Endothelial cell of umbilical vein (primary cell): Measurements from ENCODE around the gene ANKRD13D. TPM values are rescaled to one million over a fixed set of nuclear protein-coding genes. Genes with fewer than 3 reads are reported as not detected.

Experiments
- BruUV-seq: library from RNA; stranded (reverse); fragments of 400-500 nt; replicated peaks from 2 replicates; lab custom pipeline; 2021; lab: Mats Ljungman, UMichigan
- CTCF ChIA-PET: fragments of 300-600, 350-600 bp; sonication (Branson Sonifier 250); formaldehyde crosslinking; loops from one replicate; lab custom pipeline; 2021; ENCODE audit warnings: antibody characterized with exemption, inconsistent platforms; lab: Charles Lee
- POLR2A ChIA-PET: fragments of 300-600, 350-600 bp; sonication (Branson Sonifier 250); formaldehyde crosslinking; loops from one replicate; lab custom pipeline; 2021; ENCODE audit warnings: antibody characterized with exemption, inconsistent platforms; lab: Charles Lee
- DNase-seq: peaks from one replicate; pipeline ENCODE4 v3.0.0-alpha.2; 2011; ENCODE audit warnings: low read depth, low spot score
- FAIRE-seq: peaks from 2 replicates; lab custom pipeline; 2011; peaks lifted over from hg19 to GRCh38; lab: Jason Lieb, UNC
- H2AFZ ChIP-seq: 2 replicates; pipeline ENCODE4 v1.6.0; 2012; ENCODE audit warnings: low read depth, low read length, control low read depth, inconsistent platforms
- H3K27ac ChIP-seq: 2 replicates; pipeline ENCODE4 v1.5.1; 2011; ENCODE audit warnings: low read depth, mild to moderate bottlenecking, control low read depth, low read length, moderate library complexity; ENCODE audit not compliant: insufficient read depth
- H3K27me3 ChIP-seq, 2 experiments: 2 replicates each; pipeline versions ENCODE4 v1.6.0 to v1.6.1; 2011; ENCODE audit warnings: low read length in 2 of 2, mixed read lengths in 1 of 2; ENCODE audit not compliant: control insufficient read depth in 2 of 2, insufficient read depth in 2 of 2
- H3K36me3 ChIP-seq, 2 experiments: 2 replicates in 1 of 2; 3 replicates in 1 of 2; pipeline ENCODE4 v1.5.1; 2011; ENCODE audit warnings: low read length in 2 of 2, mild to moderate bottlenecking in 1 of 2, moderate library complexity in 1 of 2; ENCODE audit not compliant: control insufficient read depth in 2 of 2, insufficient read depth in 2 of 2; ENCODE audit errors: extremely low read depth in 1 of 2
- H3K4me1 ChIP-seq: 3 replicates; pipeline ENCODE4 v1.5.1; 2011; ENCODE audit warnings: mild to moderate bottlenecking, low read length; ENCODE audit not compliant: control insufficient read depth, insufficient read depth; ENCODE audit errors: extremely low read depth
- H3K4me2 ChIP-seq: 2 replicates; pipeline ENCODE4 v1.6.1; 2011; ENCODE audit warnings: low read length, control low read depth, mixed read lengths; ENCODE audit not compliant: insufficient read depth
- H3K4me3 ChIP-seq, 3 experiments: fragments of 200-600 bp in 1 of 3; sonication (generic), shearing (Covaris generic) in 1 of 3; replicated peaks in 1 of 3; 2 replicates each; pipeline ENCODE4 v1.5.1; 2011 to 2016; ENCODE audit warnings: control low read depth in 3 of 3, low read length in 3 of 3, mild to moderate bottlenecking in 2 of 3, inconsistent platforms in 1 of 3, low read depth in 1 of 3, moderate library complexity in 1 of 3; ENCODE audit not compliant: insufficient read depth in 1 of 3
- H3K79me2 ChIP-seq: 2 replicates; pipeline ENCODE4 v1.6.0; 2012; ENCODE audit warnings: low read length, inconsistent platforms; ENCODE audit not compliant: control insufficient read depth, insufficient read depth
- H3K9ac ChIP-seq: replicated peaks from 2 replicates; pipeline ENCODE3; 2011; ENCODE audit warnings: low read length, control low read depth; ENCODE audit not compliant: insufficient read depth; ENCODE audit errors: extremely low read depth
- H3K9me1 ChIP-seq: replicated peaks from 3 replicates; pipeline ENCODE4 v1.6.0; 2011; ENCODE audit warnings: mild to moderate bottlenecking, low read length; ENCODE audit not compliant: control insufficient read depth, insufficient read depth; ENCODE audit errors: extremely low read depth
- H3K9me3 ChIP-seq: replicated peaks from 2 replicates; pipeline ENCODE4 v1.5.1; 2012; ENCODE audit warnings: low read length, inconsistent platforms; ENCODE audit not compliant: control insufficient read depth, insufficient read depth
- H4K20me1 ChIP-seq: replicated peaks from 2 replicates; pipeline ENCODE3; 2011; ENCODE audit warnings: mild to moderate bottlenecking, low read length; ENCODE audit not compliant: control insufficient read depth, insufficient read depth; ENCODE audit errors: extremely low read depth
- EZH2 ChIP-seq: IDR thresholded peaks from 2 replicates; pipeline ENCODE4 v1.6.1; 2012; ENCODE audit warnings: borderline replicate concordance, low read depth, mild to moderate bottlenecking, moderate library complexity, low read length, inconsistent platforms; ENCODE audit not compliant: severe bottlenecking
- FOS ChIP-seq: IDR thresholded peaks from 2 replicates; pipeline ENCODE4 v1.6.1; 2011; ENCODE audit warnings: mild to moderate bottlenecking, low read length, moderate library complexity, borderline replicate concordance; ENCODE audit not compliant: insufficient read depth
- GATA2 ChIP-seq: IDR thresholded peaks from 2 replicates; pipeline ENCODE4 v1.7.0; 2011; ENCODE audit warnings: low read depth, mild to moderate bottlenecking, moderate library complexity, mixed read lengths, low read length; ENCODE audit not compliant: insufficient read length, insufficient read depth
- JUN ChIP-seq: IDR thresholded peaks from 2 replicates; pipeline ENCODE4 v1.6.1; 2011; ENCODE audit warnings: borderline replicate concordance, low read depth; ENCODE audit not compliant: insufficient read length, insufficient read depth
- MYC ChIP-seq: IDR thresholded peaks from one replicate; pipeline ENCODE4 v1.6.1; 2011; ENCODE audit warnings: mild to moderate bottlenecking, low read depth, low read length
- POLR2A ChIP-seq: IDR thresholded peaks from 2 replicates; pipeline ENCODE4 v1.6.1; 2012; ENCODE audit warnings: low read depth, mild to moderate bottlenecking, control low read depth, low read length
- dilution Hi-C: fragments of 300-500 bp; cut with MboI; formaldehyde crosslinking; loops from one replicate; pipeline ENCODE4 v1.15.0; 2019; ENCODE audit warnings: low sequenced_read_pairs; ENCODE audit not compliant: extremely low pct_ligation_motif_present
- intact Hi-C: fragments of 100-400 bp; cut with micrococcal nuclease; formaldehyde crosslinking; loops from one replicate; pipeline ENCODE4 v1.10.0; 2022
- polyA plus RNA-seq, 4 experiments: library from polyadenylated mRNA; depleted of rRNA in 3 of 4; stranded (reverse) in 3 of 4; unstranded in 1 of 4; fragments of >200 nt; gene quantifications; 2 replicates each; pipeline versions ENCODE4 v1.2.1 to v1.2.3, GENCODE V29; 2011 to 2012; ENCODE audit warnings: missing spikeins in 1 of 4
- total RNA-seq: library from RNA; stranded (reverse); gene quantifications from 2 replicates; pipeline ENCODE4 v1.2.3, GENCODE V29; 2021
- TF ChIP-seq, protein P1 (sequence below), 2 donors: IDR thresholded peaks; 1 replicate in 1 of 2; 2 replicates in 1 of 2; pipeline ENCODE4 v1.5.1; 2011; ENCODE audit warnings: low read length in 2 of 2, mild to moderate bottlenecking in 2 of 2, moderate library complexity in 2 of 2, control low read depth in 1 of 2, inconsistent platforms in 1 of 2, low read depth in 1 of 2; ENCODE audit not compliant: insufficient read depth in 1 of 2; ENCODE audit errors: extremely low read depth in 1 of 2

The ANKRD13D gene
- total and polyA plus RNA-seq, 2 donors (not counting 3 experiments of a cell fraction or from before 2014, with no cell fraction given) = 43.5 to 57.5 TPM

DNA sequence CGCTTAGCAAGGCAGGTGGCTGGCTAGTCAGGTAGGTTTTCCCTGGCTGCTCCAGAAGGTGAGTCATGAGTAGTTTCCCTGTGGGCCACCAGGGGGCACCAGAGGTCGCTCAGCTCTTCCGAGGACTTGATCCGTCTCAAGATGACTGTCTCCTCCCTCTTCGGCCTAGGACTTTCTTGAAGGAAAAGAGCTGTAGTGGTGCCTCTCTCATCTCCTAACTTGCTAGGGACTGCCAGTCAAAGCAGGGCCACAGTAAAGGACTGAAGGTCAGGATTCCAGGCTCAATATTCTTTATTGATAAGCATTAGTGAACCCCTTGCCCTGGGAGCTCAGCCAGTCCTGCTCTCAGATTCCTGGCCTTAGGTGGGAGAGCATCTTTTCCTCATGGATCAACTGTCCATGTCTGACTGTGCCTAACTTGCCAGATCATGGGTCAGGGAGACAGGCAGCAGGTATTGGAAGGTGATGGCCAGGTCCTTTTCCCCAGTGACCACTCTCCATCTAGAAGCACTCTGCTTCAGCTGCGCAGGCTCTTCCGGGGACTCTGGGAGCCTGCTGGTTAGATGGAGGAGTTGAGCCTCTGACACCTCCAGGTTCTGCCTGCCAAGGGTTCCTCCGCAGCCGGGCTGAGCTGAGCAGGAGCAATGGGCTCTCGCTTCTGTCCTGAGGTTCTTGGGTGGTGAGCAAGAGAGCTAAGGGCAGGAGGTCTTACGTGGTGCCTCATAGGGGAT, 62.3 kb downstream of the ANKRD13D start:
- POLR2A ChIA-PET = no interaction called here
- Histone ChIP-seq H3K36me3 (no peaks in the 10 kb centered on the region), H3K27ac (no peak overlapping the region), H3K4me1 (peaks cover 41% of the 10 kb centered on the region), H3K4me2 (no peak overlapping the region), H3K9me1 (no peaks in the 10 kb centered on the region), H3K79me2 (peaks cover 4% of the 10 kb centered on the region), H4K20me1 (no peaks in the 10 kb centered on the region), H3K9ac (no peak overlapping the region), H3K9me3 (no peaks in the 10 kb centered on the region), H3K27me3 (no peaks in the 10 kb centered on the region), H3K4me3 (no peak overlapping the region), H2AFZ (no peak overlapping the region)
- CTCF ChIA-PET = interaction anchor here (0.6 to 15.0 kb wide), 25 partner anchors 11 to 222 kb away, joined by 3 to 1051 read pairs (median 5); partner anchors contain the start of genes CLCF1, PITPNM1, PPP1CA and RAD9A
- TF ChIP-seq FOS (peak; percentile 71), JUN (peak; percentile 52), POLR2A (no peak), GATA2 (no peak), EZH2 (no peak), MYC (no peak)
- TF ChIP-seq, protein P1, sequence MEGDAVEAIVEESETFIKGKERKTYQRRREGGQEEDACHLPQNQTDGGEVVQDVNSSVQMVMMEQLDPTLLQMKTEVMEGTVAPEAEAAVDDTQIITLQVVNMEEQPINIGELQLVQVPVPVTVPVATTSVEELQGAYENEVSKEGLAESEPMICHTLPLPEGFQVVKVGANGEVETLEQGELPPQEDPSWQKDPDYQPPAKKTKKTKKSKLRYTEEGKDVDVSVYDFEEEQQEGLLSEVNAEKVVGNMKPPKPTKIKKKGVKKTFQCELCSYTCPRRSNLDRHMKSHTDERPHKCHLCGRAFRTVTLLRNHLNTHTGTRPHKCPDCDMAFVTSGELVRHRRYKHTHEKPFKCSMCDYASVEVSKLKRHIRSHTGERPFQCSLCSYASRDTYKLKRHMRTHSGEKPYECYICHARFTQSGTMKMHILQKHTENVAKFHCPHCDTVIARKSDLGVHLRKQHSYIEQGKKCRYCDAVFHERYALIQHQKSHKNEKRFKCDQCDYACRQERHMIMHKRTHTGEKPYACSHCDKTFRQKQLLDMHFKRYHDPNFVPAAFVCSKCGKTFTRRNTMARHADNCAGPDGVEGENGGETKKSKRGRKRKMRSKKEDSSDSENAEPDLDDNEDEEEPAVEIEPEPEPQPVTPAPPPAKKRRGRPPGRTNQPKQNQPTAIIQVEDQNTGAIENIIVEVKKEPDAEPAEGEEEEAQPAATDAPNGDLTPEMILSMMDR (IDR thresholded peaks at IDR 0.05; ENCODE audit: extremely low read depth in 1 of 2, insufficient read depth in 1 of 2, low read depth in 1 of 2, low read length in 2 of 2) = peak; percentile 83 to 95
- no TSS peak for BruUV-seq
- dilution Hi-C loops (no loop called here), intact Hi-C loops (loop anchor here (1.0 to 2.0 kb wide), 2 partner anchors 31 to 117 kb away; partner anchors contain the start of gene TMEM134)
- FAIRE-seq (peak; percentile 95), DNase-seq (peak; percentile 78)

Other genes starting within 250 kb of the ANKRD13D start
- gene RHOD, start 232.5 kb upstream of the ANKRD13D start, total RNA-seq = 10.5 and 10.6 TPM in 2 replicates
- gene RHOD, start 232.5 kb upstream of the ANKRD13D start, polyA plus RNA-seq = 17.9 and 26.0 TPM in 2 replicates
- gene KDM2A, start 170.0 kb upstream of the ANKRD13D start, total RNA-seq = 69.9 and 79.5 TPM in 2 replicates
- 72.2 and 73.3 TPM in 2 replicates for gene KDM2A, start 170.0 kb upstream of the ANKRD13D start, polyA plus RNA-seq
- 62.3 and 66.9 TPM in 2 replicates for gene GRK2, start 22.8 kb upstream of the ANKRD13D start, total RNA-seq
- 57.9 and 73.1 TPM in 2 replicates for gene GRK2, start 22.8 kb upstream of the ANKRD13D start, polyA plus RNA-seq
- gene SSH3, start 14.2 kb downstream of the ANKRD13D start, total RNA-seq = 16.5 and 22.5 TPM in 2 replicates
- 14.3 and 16.4 TPM in 2 replicates for gene SSH3, start 14.2 kb downstream of the ANKRD13D start, polyA plus RNA-seq
- 50.1 and 66.9 TPM in 2 replicates for gene POLD4, start 64.2 kb downstream of the ANKRD13D start, total RNA-seq
- 204 and 236 TPM in 2 replicates for gene POLD4, start 64.2 kb downstream of the ANKRD13D start, polyA plus RNA-seq
- 5.7 and 5.8 TPM in 2 replicates for gene CLCF1, start 84.3 kb downstream of the ANKRD13D start, total RNA-seq
- gene CLCF1, start 84.3 kb downstream of the ANKRD13D start, polyA plus RNA-seq = 6.5 and 8.7 TPM in 2 replicates
- 18.4 and 24.6 TPM in 2 replicates for gene RAD9A, start 102.7 kb downstream of the ANKRD13D start, total RNA-seq
- 22.2 and 25.5 TPM in 2 replicates for gene RAD9A, start 102.7 kb downstream of the ANKRD13D start, polyA plus RNA-seq
- 192 and 202 TPM in 2 replicates for gene PPP1CA, start 112.6 kb downstream of the ANKRD13D start, total RNA-seq
- gene PPP1CA, start 112.6 kb downstream of the ANKRD13D start, polyA plus RNA-seq = 419 and 446 TPM in 2 replicates
- not detected in 2 replicates for gene TBC1D10C, start 114.8 kb downstream of the ANKRD13D start, total RNA-seq
- gene TBC1D10C, start 114.8 kb downstream of the ANKRD13D start, polyA plus RNA-seq = not detected in 2 replicates
- 0.16 and 0.35 TPM in 2 replicates for gene CARNS1, start 126.4 kb downstream of the ANKRD13D start, total RNA-seq
- 0.14 and 0.27 TPM in 2 replicates for gene CARNS1, start 126.4 kb downstream of the ANKRD13D start, polyA plus RNA-seq
- 47.8 and 53.8 TPM in 2 replicates for gene RPS6KB2, start 139.2 kb downstream of the ANKRD13D start, total RNA-seq
- gene RPS6KB2, start 139.2 kb downstream of the ANKRD13D start, polyA plus RNA-seq = 60.0 and 70.0 TPM in 2 replicates
- 1.4 TPM in 1 of 2 replicates, not detected in the other for gene PTPRCAP, start 148.4 kb downstream of the ANKRD13D start, total RNA-seq
- 3.6 and 6.5 TPM in 2 replicates for gene PTPRCAP, start 148.4 kb downstream of the ANKRD13D start, polyA plus RNA-seq
- gene CORO1B, start 154.2 kb downstream of the ANKRD13D start, total RNA-seq = 126 and 142 TPM in 2 replicates
- gene CORO1B, start 154.2 kb downstream of the ANKRD13D start, polyA plus RNA-seq = 197 and 236 TPM in 2 replicates
- gene GPR152, start 163.4 kb downstream of the ANKRD13D start, total RNA-seq = not detected in 2 replicates
- not detected in 2 replicates for gene GPR152, start 163.4 kb downstream of the ANKRD13D start, polyA plus RNA-seq
- 4.2 and 5.0 TPM in 2 replicates for gene CABP4, start 166.1 kb downstream of the ANKRD13D start, total RNA-seq
- gene CABP4, start 166.1 kb downstream of the ANKRD13D start, polyA plus RNA-seq = 2.4 and 2.6 TPM in 2 replicates
- 33.4 and 41.6 TPM in 2 replicates for gene TMEM134, start 179.9 kb downstream of the ANKRD13D start, total RNA-seq
- 207 and 213 TPM in 2 replicates for gene TMEM134, start 179.9 kb downstream of the ANKRD13D start, polyA plus RNA-seq
- 46.3 and 46.5 TPM in 2 replicates for gene AIP, start 193.7 kb downstream of the ANKRD13D start, total RNA-seq
- gene AIP, start 193.7 kb downstream of the ANKRD13D start, polyA plus RNA-seq = 114 and 130 TPM in 2 replicates
- 26.4 and 50.9 TPM in 2 replicates for gene PITPNM1, start 216.1 kb downstream of the ANKRD13D start, total RNA-seq
- 16.5 and 25.2 TPM in 2 replicates for gene PITPNM1, start 216.1 kb downstream of the ANKRD13D start, polyA plus RNA-seq
- 81.2 and 97.0 TPM in 2 replicates for gene CDK2AP2, start 218.9 kb downstream of the ANKRD13D start, total RNA-seq
- 143 and 191 TPM in 2 replicates for gene CDK2AP2, start 218.9 kb downstream of the ANKRD13D start, polyA plus RNA-seq
- not detected in 2 replicates for gene CABP2, start 234.1 kb downstream of the ANKRD13D start, total RNA-seq
- not detected in 2 replicates for gene CABP2, start 234.1 kb downstream of the ANKRD13D start, polyA plus RNA-seq